Bronchial epithelial cell (primary cell): ENCODE results near the gene DGKI. TPM values are rescaled to one million over a fixed set of nuclear protein-coding genes. Genes with fewer than 3 reads are reported as not detected.

Experiments used
- DNase-seq: peaks from one replicate; pipeline ENCODE4 v3.0.0-alpha.2; 2010; ENCODE audit warnings: low read depth
- FAIRE-seq: peaks from 2 replicates; lab custom pipeline; 2011; peaks lifted over from hg19 to GRCh38; lab: Jason Lieb, UNC
- H3K27me3 ChIP-seq: 2 replicates; pipeline ENCODE4 v1.5.1; 2011; ENCODE audit warnings: low read length; ENCODE audit not compliant: control insufficient read depth, insufficient read depth
- H3K36me3 ChIP-seq: 2 replicates; pipeline ENCODE4 v1.5.1; 2011; ENCODE audit warnings: low read length; ENCODE audit not compliant: control insufficient read depth, insufficient read depth
- H3K4me3 ChIP-seq: 2 replicates; pipeline ENCODE4 v1.5.1; 2011; ENCODE audit warnings: mild to moderate bottlenecking, low read depth, low read length, control low read depth
- CTCF ChIP-seq: IDR thresholded peaks from 2 replicates; pipeline ENCODE4 v1.5.1; 2011; ENCODE audit warnings: mild to moderate bottlenecking, moderate library complexity, low read length, control low read depth, inconsistent platforms; ENCODE audit not compliant: insufficient read depth, severe bottlenecking
- total RNA-seq: library from RNA; depleted of rRNA; stranded (reverse); fragments of >200 nt; gene quantifications from 2 replicates; pipeline ENCODE4 v1.2.1, GENCODE V29; 2014

DGKI gene
- total RNA-seq, 1 donor from 2014 or later = under 0.01 TPM

DNA sequence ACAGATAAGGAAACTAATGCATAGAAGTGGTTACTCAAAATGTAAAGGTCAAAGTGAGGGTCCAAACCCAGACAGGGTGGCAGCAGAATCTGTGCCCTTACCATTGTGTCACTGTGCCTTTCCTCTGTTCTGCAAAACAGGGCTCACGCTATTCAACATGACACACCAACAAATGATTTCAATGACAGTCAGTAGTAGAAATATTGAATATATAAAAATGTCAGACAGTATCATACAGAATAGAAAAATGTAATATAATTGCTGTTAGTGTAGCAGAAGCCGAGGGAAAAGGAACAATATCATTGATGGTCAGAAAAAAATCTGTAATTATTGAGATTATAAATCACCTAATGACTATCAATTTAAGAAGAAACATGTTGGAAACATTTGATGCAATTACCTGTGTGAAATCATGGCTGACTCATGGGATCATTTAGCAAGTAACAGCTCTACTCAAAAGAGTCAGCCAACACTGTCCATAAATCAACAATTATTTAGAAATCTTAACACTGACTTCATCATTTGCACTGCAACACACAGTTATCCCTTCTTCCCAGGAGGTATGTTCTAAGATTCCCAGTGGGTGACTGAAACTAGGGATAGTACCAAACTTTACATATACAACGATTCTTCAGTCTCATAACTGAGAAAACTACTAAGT, 198.7 kb downstream of the DGKI start:
- no peaks in the 10 kb centered on the region for H3K27me3 ChIP-seq
- FAIRE-seq = no peak
- H3K4me3 ChIP-seq = no peak overlapping the region
- no peak for TF ChIP-seq CTCF
- peak; percentile 50 for DNase-seq
- H3K36me3 ChIP-seq = no peaks in the 10 kb centered on the region

DNA sequence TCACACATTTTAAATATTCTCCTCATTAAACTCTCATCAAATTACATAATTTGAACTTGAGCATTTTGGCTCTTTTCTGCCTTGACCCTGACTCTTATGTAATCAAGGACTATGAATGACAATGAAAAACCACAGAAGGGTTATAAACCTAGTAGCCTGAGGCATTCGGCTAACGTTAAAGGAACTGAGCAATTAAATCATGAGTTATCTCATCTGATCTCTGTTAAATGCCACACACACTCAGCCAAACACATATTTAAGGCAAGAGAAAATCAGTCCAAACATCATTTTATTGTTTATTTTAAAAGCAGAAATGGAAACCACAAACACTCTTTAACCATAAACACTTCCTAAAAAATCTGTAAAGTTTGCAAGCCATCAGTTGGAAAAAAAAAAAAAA, 204.3 kb downstream of the DGKI start:
- no peak for TF ChIP-seq CTCF
- DNase-seq (no peak), FAIRE-seq (no peak)
- no peaks in the 10 kb centered on the region for H3K36me3 ChIP-seq
- H3K27me3 ChIP-seq = no peaks in the 10 kb centered on the region
- no peak overlapping the region for H3K4me3 ChIP-seq

DNA sequence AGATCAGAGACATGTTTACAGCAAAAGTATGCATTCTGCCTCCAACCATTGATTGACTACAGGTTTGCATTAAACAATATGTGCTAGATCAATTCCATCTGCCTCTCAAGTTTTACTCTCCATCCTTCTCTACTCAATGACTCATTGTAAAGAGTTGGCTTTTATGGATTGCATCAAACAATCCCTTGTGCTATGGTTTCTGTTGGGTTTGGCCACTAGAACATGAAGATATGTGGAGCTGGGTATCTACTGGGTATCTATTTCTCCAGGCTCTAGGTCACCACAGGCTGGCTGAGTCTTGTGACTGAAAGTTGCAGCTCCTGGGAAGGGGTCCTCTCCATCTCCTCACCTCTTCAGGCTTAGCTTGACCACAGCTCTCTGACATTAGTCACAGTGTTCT, 204.7 kb downstream of the DGKI start:
- DNase-seq = no peak

GRCh38 chr7:137636376-137636775, 210.4 kb downstream of the DGKI start:
- no peak overlapping the region for H3K4me3 ChIP-seq
- no peak for FAIRE-seq
- no peaks in the 10 kb centered on the region for H3K27me3 ChIP-seq
- no peak for TF ChIP-seq CTCF
- no peaks in the 10 kb centered on the region for H3K36me3 ChIP-seq
- no peak for DNase-seq

More for the DNA sequence above, 204.7 kb downstream of the DGKI start:
- H3K27me3 ChIP-seq = no peaks in the 10 kb centered on the region
- no peak for TF ChIP-seq CTCF
- FAIRE-seq = no peak
- H3K4me3 ChIP-seq = no peak overlapping the region
- no peaks in the 10 kb centered on the region for H3K36me3 ChIP-seq

DNA sequence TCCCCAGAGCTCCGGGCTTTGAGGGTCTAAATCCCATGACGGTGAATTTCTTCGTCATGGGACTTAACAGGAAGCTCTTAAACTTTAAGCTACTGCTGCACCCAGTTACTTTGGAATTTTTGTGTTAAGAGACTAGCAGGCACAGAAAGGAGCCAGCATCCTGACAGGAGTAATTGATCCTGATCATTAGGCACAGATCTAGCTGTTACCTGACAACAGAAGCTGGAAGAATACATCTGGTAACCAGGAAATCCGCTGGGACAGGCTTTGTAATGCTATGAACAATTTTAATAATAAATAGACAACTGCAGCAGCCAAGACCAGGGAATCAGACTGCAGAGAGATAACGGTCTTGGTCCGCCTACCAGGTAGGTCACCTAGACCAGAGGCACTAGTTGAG, 210.9 kb downstream of the DGKI start:
- H3K4me3 ChIP-seq = no peak overlapping the region
- TF ChIP-seq CTCF = no peak
- no peaks in the 10 kb centered on the region for H3K36me3 ChIP-seq
- H3K27me3 ChIP-seq = no peaks in the 10 kb centered on the region
- FAIRE-seq (no peak), DNase-seq (no peak)

DNA sequence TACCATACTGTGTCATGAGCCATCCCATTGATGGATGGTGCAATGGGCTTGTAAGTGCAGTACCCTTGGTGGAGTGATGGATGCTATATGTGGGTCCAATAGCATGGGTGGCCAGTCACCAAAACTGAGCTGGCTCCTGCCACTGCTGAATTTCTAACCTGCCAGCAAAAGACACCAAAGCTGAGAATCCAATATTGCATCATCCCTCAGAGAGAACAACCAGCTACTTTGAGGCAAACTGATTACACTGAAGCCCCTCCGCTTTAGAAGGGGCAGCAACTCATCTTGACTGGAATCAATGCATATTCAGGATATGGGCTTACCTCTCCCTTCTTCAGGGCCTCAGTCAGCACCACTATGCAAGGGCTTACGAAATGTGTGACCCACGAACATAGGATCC, 211.6 kb downstream of the DGKI start:
- H3K27me3 ChIP-seq = no peaks in the 10 kb centered on the region
- FAIRE-seq (no peak), DNase-seq (no peak)
- H3K4me3 ChIP-seq = no peak overlapping the region
- TF ChIP-seq CTCF = no peak
- H3K36me3 ChIP-seq = no peaks in the 10 kb centered on the region
